ENCODE data around the gene SLC9A7.

DNA sequence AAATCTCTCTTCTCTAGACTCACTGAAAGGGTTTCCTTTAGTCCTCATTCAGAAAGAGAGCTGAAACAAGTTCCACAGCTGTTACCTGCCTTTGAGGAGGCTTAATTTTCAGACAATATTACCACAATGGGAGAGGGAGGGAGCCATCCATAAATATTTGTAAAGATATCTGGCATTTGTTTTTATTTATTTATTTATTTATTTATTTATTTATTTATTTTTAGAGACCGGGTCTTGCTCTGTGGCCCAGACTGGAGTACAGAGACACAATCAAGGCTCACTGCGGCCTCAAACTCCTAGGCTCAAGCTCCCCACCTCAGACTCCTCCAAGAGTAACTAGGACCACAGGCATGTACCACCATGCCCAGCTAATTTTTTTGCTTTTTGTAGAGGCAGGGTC, 80.7 kb downstream of the SLC9A7 start:
- TF ChIP-seq EZH2 (IDR thresholded peaks at IDR 0.05; ENCODE audit: low read length, missing control alignments), result no peak
- TF ChIP-seq, protein P1, sequence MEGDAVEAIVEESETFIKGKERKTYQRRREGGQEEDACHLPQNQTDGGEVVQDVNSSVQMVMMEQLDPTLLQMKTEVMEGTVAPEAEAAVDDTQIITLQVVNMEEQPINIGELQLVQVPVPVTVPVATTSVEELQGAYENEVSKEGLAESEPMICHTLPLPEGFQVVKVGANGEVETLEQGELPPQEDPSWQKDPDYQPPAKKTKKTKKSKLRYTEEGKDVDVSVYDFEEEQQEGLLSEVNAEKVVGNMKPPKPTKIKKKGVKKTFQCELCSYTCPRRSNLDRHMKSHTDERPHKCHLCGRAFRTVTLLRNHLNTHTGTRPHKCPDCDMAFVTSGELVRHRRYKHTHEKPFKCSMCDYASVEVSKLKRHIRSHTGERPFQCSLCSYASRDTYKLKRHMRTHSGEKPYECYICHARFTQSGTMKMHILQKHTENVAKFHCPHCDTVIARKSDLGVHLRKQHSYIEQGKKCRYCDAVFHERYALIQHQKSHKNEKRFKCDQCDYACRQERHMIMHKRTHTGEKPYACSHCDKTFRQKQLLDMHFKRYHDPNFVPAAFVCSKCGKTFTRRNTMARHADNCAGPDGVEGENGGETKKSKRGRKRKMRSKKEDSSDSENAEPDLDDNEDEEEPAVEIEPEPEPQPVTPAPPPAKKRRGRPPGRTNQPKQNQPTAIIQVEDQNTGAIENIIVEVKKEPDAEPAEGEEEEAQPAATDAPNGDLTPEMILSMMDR (conservative IDR thresholded peaks at IDR 0.05 in 1 of 2, IDR thresholded peaks at IDR 0.05 in 1 of 2; ENCODE audit: low read depth in 1 of 2, low read length in 2 of 2), result no peak
